Keratinocyte (primary cell): ENCODE measurements around the gene DUSP14. TPM values are rescaled to one million over a fixed set of nuclear protein-coding genes. Genes with fewer than 3 reads are reported as not detected.
A peak's percentile ranks its signal among the peaks of the same experiment; 100 is the strongest.

Experiments used
- DNase-seq: peaks from one replicate; pipeline ENCODE4 v3.0.0-alpha.2; 2011; ENCODE audit warnings: low read depth, missing footprints, low spot score
- FAIRE-seq: peaks from 2 replicates; lab custom pipeline; 2011; peaks lifted over from hg19 to GRCh38; lab: Jason Lieb, UNC
- H2AFZ ChIP-seq: 2 replicates; pipeline ENCODE4 v1.6.0; 2012; ENCODE audit warnings: low read length, control low read depth, inconsistent platforms; ENCODE audit not compliant: control insufficient read depth
- H3K27ac ChIP-seq: 2 replicates; pipeline ENCODE4 v1.5.1; 2011; ENCODE audit warnings: low read length; ENCODE audit not compliant: control insufficient read depth, insufficient read depth
- H3K27me3 ChIP-seq: 3 replicates; pipeline ENCODE4 v1.6.0; 2011; ENCODE audit warnings: low read length; ENCODE audit not compliant: control insufficient read depth, insufficient read depth; ENCODE audit errors: extremely low read depth
- H3K36me3 ChIP-seq, 2 experiments: 2 replicates in 1 of 2; 3 replicates in 1 of 2; pipeline ENCODE4 v1.5.1; 2011; ENCODE audit warnings: low read length in 2 of 2, mild to moderate bottlenecking in 1 of 2; ENCODE audit not compliant: control insufficient read depth in 2 of 2, insufficient read depth in 2 of 2; ENCODE audit errors: extremely low read depth in 1 of 2
- H3K4me1 ChIP-seq: 3 replicates; pipeline ENCODE4 v1.5.1; 2011; ENCODE audit warnings: low read length; ENCODE audit not compliant: control insufficient read depth, insufficient read depth; ENCODE audit errors: extremely low read depth
- H3K4me2 ChIP-seq: 3 replicates; pipeline ENCODE4 v1.6.0; 2011; ENCODE audit warnings: low read depth, low read length; ENCODE audit not compliant: control insufficient read depth, insufficient read depth; ENCODE audit errors: extremely low read depth
- H3K4me3 ChIP-seq, 3 experiments: fragments of 200-600 bp in 1 of 3; sonication (generic) in 1 of 3; 2 replicates in 2 of 3; 3 replicates in 1 of 3; pipeline ENCODE4 v1.5.1; 2011 to 2016; ENCODE audit warnings: low read length in 3 of 3, mild to moderate bottlenecking in 3 of 3, control low read depth in 2 of 3, inconsistent platforms in 1 of 3, low read depth in 1 of 3, mixed read lengths in 1 of 3, mixed run types in 1 of 3, moderate library complexity in 1 of 3; ENCODE audit not compliant: control insufficient read depth in 2 of 3, insufficient read depth in 2 of 3; ENCODE audit errors: extremely low read depth in 1 of 3
- H3K79me2 ChIP-seq: 2 replicates; pipeline ENCODE4 v1.6.0; 2012; ENCODE audit warnings: low read length; ENCODE audit not compliant: control insufficient read depth, insufficient read depth
- H3K9ac ChIP-seq: 3 replicates; pipeline ENCODE4 v1.6.0; 2011; ENCODE audit warnings: low read length; ENCODE audit not compliant: control insufficient read depth, insufficient read depth; ENCODE audit errors: extremely low read depth
- H3K9me1 ChIP-seq: 3 replicates; pipeline ENCODE4 v1.6.0; 2011; ENCODE audit warnings: low read length; ENCODE audit not compliant: control insufficient read depth, insufficient read depth; ENCODE audit errors: extremely low read depth
- H3K9me3 ChIP-seq: 2 replicates; pipeline ENCODE4 v1.5.1; 2012; ENCODE audit warnings: low read depth, low read length; ENCODE audit not compliant: control insufficient read depth
- H4K20me1 ChIP-seq: 3 replicates; pipeline ENCODE4 v1.6.0; 2011; ENCODE audit warnings: low read length; ENCODE audit not compliant: control insufficient read depth, insufficient read depth; ENCODE audit errors: extremely low read depth
- CTCF ChIP-seq, 3 experiments: IDR thresholded peaks in 1 of 3; conservative IDR thresholded peaks in 1 of 3; optimal IDR thresholded peaks in 1 of 3; 2 replicates in 2 of 3; 3 replicates in 1 of 3; pipeline versions ENCODE3 to v1.5.1; 2011; ENCODE audit warnings: low read length in 3 of 3, mild to moderate bottlenecking in 3 of 3, moderate library complexity in 2 of 3, control low read depth in 1 of 3, inconsistent platforms in 1 of 3; ENCODE audit not compliant: insufficient read depth in 2 of 3; ENCODE audit errors: extremely low read depth in 1 of 3
- EZH2 ChIP-seq: IDR thresholded peaks from one replicate; pipeline ENCODE4 v1.6.1; 2012; ENCODE audit warnings: inconsistent platforms, mild to moderate bottlenecking, low read length, moderate library complexity
- dilution Hi-C: fragments of 300-500 bp; cut with MboI; formaldehyde crosslinking; loops from one replicate; pipeline ENCODE4 v1.7.0; 2020; ENCODE audit warnings: low sequenced_read_pairs; ENCODE audit not compliant: extremely low pct_ligation_motif_present
- polyA plus RNA-seq, 5 experiments: library from polyadenylated mRNA; depleted of rRNA in 3 of 5; stranded (reverse) in 3 of 5; stranded (forward) in 1 of 5; unstranded in 1 of 5; fragments of >200 nt; gene quantifications; 1 replicate in 1 of 5; 2 replicates in 3 of 5; 3 replicates in 1 of 5; pipeline versions ENCODE4 v1.2.1 to v1.2.3, GENCODE V29; 2011 to 2012; ENCODE audit warnings: missing spikeins in 2 of 5, low read depth in 1 of 5, low replicate concordance in 1 of 5

DUSP14 gene
- polyA plus RNA-seq, 1 donor (not counting 4 experiments of a cell fraction or from before 2014, with no cell fraction given), result 169 TPM

- FAIRE-seq (no peak), DNase-seq (no peak)
- H3K9me3 ChIP-seq, result no peaks in the 10 kb centered on the region
- dilution Hi-C loops, result no loop called here
- H3K4me3 ChIP-seq, result no peak overlapping the region
- peaks cover 0 to 22% of the 10 kb centered on the region in 2 experiments for H3K36me3 ChIP-seq
- H3K4me2 ChIP-seq, result peak overlapping the region; percentile 17
- peak overlapping the region; percentile 59 for H3K27ac ChIP-seq
- no peaks in the 10 kb centered on the region for H4K20me1 ChIP-seq
- TF ChIP-seq EZH2 (no peak), CTCF (optimal IDR thresholded peaks at IDR 0.05 in 1 of 3, IDR thresholded peaks at IDR 0.05 in 1 of 3, conservative IDR thresholded peaks at IDR 0.05 in 1 of 3; ENCODE audit: extremely low read depth in 1 of 3, insufficient read depth in 2 of 3, low read length in 3 of 3) (no peak)
- H3K9ac ChIP-seq, result peak overlapping the region; percentile 7
- no peaks in the 10 kb centered on the region for H3K79me2 ChIP-seq
- H2AFZ ChIP-seq, result no peak overlapping the region
- H3K27me3 ChIP-seq, result no peaks in the 10 kb centered on the region
- peaks cover 52% of the 10 kb centered on the region for H3K4me1 ChIP-seq
- no peaks in the 10 kb centered on the region for H3K9me1 ChIP-seq
Measured at GRCh38 chr17:37478187-37478586, 11.5 kb upstream of the DUSP14 start.

GRCh38 chr17:37479025-37479424 lies 10.7 kb upstream of the DUSP14 start:
- dilution Hi-C loops, result no loop called here
- Histone ChIP-seq H3K27ac (peak overlapping the region; percentile 59), H4K20me1 (no peaks in the 10 kb centered on the region), H3K27me3 (no peaks in the 10 kb centered on the region), H3K4me3 (no peak overlapping the region), H3K9me1 (no peaks in the 10 kb centered on the region), H3K4me2 (no peak overlapping the region), H3K36me3 (peaks cover 0 to 15% of the 10 kb centered on the region in 2 experiments), H2AFZ (no peak overlapping the region), H3K4me1 (peaks cover 58% of the 10 kb centered on the region), H3K9me3 (no peaks in the 10 kb centered on the region), H3K9ac (no peak overlapping the region), H3K79me2 (no peaks in the 10 kb centered on the region)
- TF ChIP-seq CTCF (optimal IDR thresholded peaks at IDR 0.05 in 1 of 3, IDR thresholded peaks at IDR 0.05 in 1 of 3, conservative IDR thresholded peaks at IDR 0.05 in 1 of 3; ENCODE audit: extremely low read depth in 1 of 3, insufficient read depth in 2 of 3, low read length in 3 of 3) (no peak), EZH2 (no peak)
- DNase-seq, result no peak
- FAIRE-seq, result no peak
